Activated CD4-positive, CD25-positive, alpha-beta regulatory T cell (primary cell): ENCODE results near the gene RXFP4.
A peak's percentile ranks its signal among the peaks of the same experiment; 100 is the strongest.
"Not testable (repeated sequence)": the region's sequence is repeated elsewhere in the genome, so short reads cannot be mapped to it uniquely, and the experiment has no call there.

Experiments used
- DNase-seq, 4 experiments: peaks; one replicate each; lab custom pipeline; 2025; lab: John Stamatoyannopoulos, UW

RXFP4 gene

GRCh38 chr1:155978973-155979429, 37.6 kb downstream of the RXFP4 start:
- DNase-seq: no peak

GRCh38 chr1:155979597-155980343, 38.3 kb downstream of the RXFP4 start:
- DNase-seq: no peak

- no peak for DNase-seq
Measured at GRCh38 chr1:155981266-155982088, 40.0 kb downstream of the RXFP4 start.

- no peak for DNase-seq
Measured at GRCh38 chr1:155982106-155982505, 40.7 kb downstream of the RXFP4 start.

GRCh38 chr1:155983191-155984024, 42.0 kb downstream of the RXFP4 start:
- no peak for DNase-seq

DNA sequence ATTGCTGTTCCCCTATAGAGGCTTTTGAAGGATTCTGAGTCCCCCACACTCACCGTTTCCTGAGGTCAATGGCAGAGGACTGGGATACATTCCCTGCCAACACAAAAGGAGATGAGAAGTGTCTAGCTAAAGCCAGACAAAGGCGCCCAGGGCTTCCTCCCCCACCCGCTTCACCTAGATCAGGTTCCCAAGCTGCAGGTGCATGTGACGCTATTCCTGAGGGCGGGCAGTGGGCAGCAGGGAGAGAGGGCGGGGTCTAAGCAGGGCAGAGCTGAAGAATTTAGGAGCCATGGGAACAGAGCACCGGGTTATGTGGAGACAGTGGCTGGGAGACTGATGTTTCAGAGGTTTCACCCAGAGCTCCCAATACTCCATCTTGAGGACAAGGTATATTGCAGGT, 42.9 kb downstream of the RXFP4 start:
- DNase-seq: no peak

DNA sequence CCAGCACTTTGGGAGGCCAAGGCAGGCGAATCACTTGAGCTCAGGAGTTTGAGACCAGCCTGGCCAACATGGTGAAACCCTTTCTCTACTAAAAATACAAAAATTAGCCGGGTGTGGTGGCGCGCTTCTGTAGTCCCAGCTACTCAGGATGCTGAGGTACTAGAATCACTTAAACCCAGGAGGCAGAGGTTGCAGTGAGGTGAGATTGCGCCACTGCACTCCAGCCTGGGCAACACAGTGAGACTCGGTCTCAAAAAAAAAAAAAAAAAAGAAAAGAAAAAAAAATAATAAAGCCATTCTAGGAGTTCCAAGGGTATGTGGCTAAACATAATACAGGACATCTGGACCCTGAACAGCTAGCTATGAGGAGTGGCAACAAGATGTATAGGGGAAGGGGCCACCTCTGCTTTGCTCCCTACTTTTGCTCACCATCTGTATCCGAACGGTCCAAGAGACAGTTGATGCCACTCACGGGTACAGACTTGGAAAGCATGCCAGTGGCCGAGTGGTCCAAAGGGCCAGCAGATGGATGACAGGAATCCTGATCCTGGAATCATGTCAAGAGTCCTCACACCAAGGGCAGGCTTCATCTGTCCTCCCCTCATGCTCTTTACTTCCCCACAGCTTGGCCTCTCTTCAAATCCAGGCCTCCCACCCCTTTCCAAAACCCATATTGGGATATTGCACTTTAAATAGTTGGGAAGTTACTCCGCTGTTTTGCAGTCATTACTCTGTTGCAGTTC, 43.6 kb downstream of the RXFP4 start:
- DNase-seq: not testable (repeated sequence)

DNA sequence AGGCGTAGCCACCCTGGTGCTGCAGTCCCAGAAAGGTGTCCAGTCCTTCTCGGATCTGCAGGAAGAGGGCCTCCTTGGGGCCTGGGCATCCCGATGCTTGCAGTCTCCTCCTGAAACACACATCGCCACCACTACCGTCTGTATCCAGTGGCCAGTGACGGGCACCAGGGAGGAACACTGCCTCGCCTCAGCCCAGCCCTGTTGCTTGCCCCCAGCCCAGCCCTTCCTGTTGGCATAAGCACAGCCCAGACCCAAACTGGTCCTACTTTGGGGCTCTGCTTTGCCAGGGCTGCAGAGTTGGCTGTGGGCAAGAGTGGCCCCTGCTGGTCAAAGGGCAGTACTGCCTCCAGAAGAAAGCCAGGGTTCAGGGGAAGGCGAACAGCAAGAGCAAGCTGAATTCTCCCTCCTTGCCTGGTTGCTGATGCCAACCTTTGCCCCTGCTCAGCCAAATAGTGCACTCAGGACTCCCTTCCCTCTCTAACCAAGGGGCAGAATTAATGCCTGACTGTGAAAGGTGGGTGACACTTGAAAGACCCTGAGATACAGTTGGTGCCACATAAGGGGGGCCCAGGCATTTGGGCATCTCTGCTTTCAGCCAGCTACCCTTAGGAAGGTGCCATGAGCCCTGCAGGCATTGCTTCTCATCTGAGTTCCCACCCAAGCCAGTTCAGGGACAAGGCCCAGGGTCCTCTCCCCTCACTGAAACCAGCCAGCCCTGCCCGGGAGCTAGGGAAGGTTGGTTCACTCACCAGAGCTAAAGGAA, 48.0 kb downstream of the RXFP4 start:
- peak; percentile 45 to 66 (median 60) for DNase-seq

DNA sequence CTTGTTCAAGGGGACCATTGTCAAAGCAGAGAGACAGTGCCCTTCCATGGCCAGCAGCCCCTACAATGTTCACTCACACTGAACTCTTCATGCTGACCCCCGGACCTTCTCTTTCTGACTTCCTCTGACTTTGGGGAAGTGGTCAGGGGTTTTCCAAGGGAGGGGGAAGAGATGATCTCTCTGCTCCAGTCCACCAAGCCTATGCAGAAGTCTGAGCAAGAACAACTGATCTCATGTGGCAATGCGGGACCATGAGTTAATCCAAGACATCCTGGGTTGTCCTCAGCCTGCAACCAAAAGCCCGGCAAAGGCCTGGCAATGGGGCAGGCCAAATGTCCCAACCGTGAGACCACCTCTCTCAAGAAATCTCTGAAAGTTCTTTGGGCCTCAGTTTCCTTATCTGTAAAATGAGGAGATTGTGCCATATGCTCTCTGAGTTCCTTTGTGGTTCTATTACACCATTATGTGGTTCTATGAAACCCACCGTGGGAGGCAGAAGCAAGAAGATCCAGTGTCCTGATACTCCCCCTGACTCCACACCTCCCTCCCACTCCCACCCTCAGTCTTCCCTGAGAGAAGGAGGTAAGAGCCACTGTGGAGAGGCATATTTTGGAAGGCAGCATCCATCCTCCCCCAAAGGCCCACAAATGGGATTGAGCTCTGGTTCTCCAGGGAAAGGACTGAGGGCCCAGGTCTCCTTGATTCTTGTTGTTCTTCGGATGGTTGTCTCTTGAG, 48.7 kb downstream of the RXFP4 start:
- no peak for DNase-seq
